A549 (cell line): Measurements from ENCODE around the gene RNPS1. TPM values are rescaled to one million over a fixed set of nuclear protein-coding genes. Genes with fewer than 3 reads are reported as not detected.

Source experiments
- ATAC-seq, 2 experiments: fragments of 200-7000 bp in 1 of 2; fragments of >200 bp in 1 of 2; cut with Nextera tagmentation in 1 of 2; cut with Tn5 transposase in 1 of 2; 3 replicates each; pipeline versions ENCODE4 v1.8.0 to v1.9.1; 2018 to 2020; ENCODE audit warnings: mild to moderate bottlenecking in 1 of 2, moderate library complexity in 1 of 2
- CTCF ChIA-PET: fragments of 300-600 bp; sonication (Branson Sonifier 250); formaldehyde crosslinking; extraction: SDS; loops from one replicate; lab custom pipeline; 2021; ENCODE audit warnings: antibody characterized with exemption, inconsistent platforms; lab: Yijun Ruan, JAX
- POLR2A ChIA-PET: fragments of 350-600 bp; formaldehyde crosslinking; extraction: SDS; loops from one replicate; lab custom pipeline; 2021; ENCODE audit warnings: antibody characterized with exemption, inconsistent platforms; lab: Yijun Ruan, JAX
- DNase-seq, 2 experiments: peaks; one replicate each; pipeline versions ENCODE4 v3.0.0 to v3.0.0-alpha.2; 2011 to 2016; ENCODE audit warnings: low read depth in 1 of 2, low spot score in 1 of 2
- FAIRE-seq: peaks from 2 replicates; lab custom pipeline; 2011; peaks lifted over from hg19 to GRCh38; lab: Jason Lieb, UNC
- H3K27ac ChIP-seq, 2 experiments: fragments of >200 bp; sonication (Bioruptor Twin); formaldehyde crosslinking; 3 replicates each; pipeline ENCODE4 v1.5.1; 2016 to 2017
- H3K4me1 ChIP-seq: fragments of >200 bp; sonication (Bioruptor Twin); formaldehyde crosslinking; 3 replicates; pipeline ENCODE4 v1.6.1; 2016
- H3K4me2 ChIP-seq: fragments of >200 bp; sonication (Bioruptor Twin); formaldehyde crosslinking; 3 replicates; pipeline ENCODE4 v1.6.1; 2016
- H3K4me3 ChIP-seq: fragments of >200 bp; sonication (Bioruptor Twin); formaldehyde crosslinking; 3 replicates; pipeline ENCODE4 v1.5.1; 2016
- H3K9me3 ChIP-seq: fragments of >200 bp; sonication (Bioruptor Twin); formaldehyde crosslinking; 3 replicates; pipeline ENCODE4 v1.6.1; 2016
- BHLHE40 ChIP-seq: IDR thresholded peaks from 2 replicates; pipeline ENCODE4 v1.6.1; 2012; ENCODE audit warnings: low read depth, low read length, inconsistent platforms
- CEBPB ChIP-seq, 2 experiments: fragments of >200 bp in 1 of 2; sonication (Bioruptor Twin) in 1 of 2; formaldehyde crosslinking in 1 of 2; IDR thresholded peaks; 2 replicates each; pipeline ENCODE4 v1.6.1; 2012 to 2016
- CHD2 ChIP-seq: fragments of 150-350 bp; IDR thresholded peaks from 2 replicates; pipeline ENCODE4 v1.6.1; 2014; ENCODE audit warnings: low read length; ENCODE audit not compliant: partially characterized antibody
- CHD4 ChIP-seq: fragments of 200-600 bp; sonication (generic); IDR thresholded peaks from 2 replicates; pipeline ENCODE4 v1.6.1; 2016; ENCODE audit warnings: antibody characterized with exemption, mild to moderate bottlenecking, borderline replicate concordance
- EHMT2 ChIP-seq: fragments of 200-600 bp; sonication (generic); IDR thresholded peaks from 2 replicates; pipeline ENCODE4 v1.6.1; 2016; ENCODE audit warnings: antibody characterized with exemption, low read depth, mild to moderate bottlenecking, moderate library complexity
- ESRRA ChIP-seq: fragments of 150-350 bp; IDR thresholded peaks from 2 replicates; pipeline ENCODE4 v1.6.1; 2014; ENCODE audit warnings: mild to moderate bottlenecking, low read length, borderline replicate concordance
- FOSB ChIP-seq: fragments of 250-450 bp; sonication (Bioruptor Pico); IDR thresholded peaks from 2 replicates; pipeline ENCODE4 v1.5.0; 2020; ENCODE audit warnings: mild to moderate bottlenecking, moderate library complexity
- FOXS1 ChIP-seq: fragments of 250-450 bp; sonication (Bioruptor Pico); IDR thresholded peaks from 2 replicates; pipeline ENCODE4 v1.5.0; 2020; ENCODE audit warnings: mild to moderate bottlenecking, moderate library complexity
- GATA3 ChIP-seq: IDR thresholded peaks from 2 replicates; pipeline ENCODE4 v1.6.1; 2012; ENCODE audit warnings: borderline replicate concordance
- HOXB13 ChIP-seq: fragments of 250-450 bp; sonication (Bioruptor Pico); IDR thresholded peaks from 2 replicates; pipeline ENCODE4 v1.5.0; 2020; ENCODE audit warnings: low read depth, mild to moderate bottlenecking, moderate library complexity
- KDM1A ChIP-seq: fragments of 200-600 bp; sonication (generic); IDR thresholded peaks from 2 replicates; pipeline ENCODE4 v1.6.1; 2016; ENCODE audit warnings: low read depth, mild to moderate bottlenecking
- KDM5A ChIP-seq: fragments of 200-600 bp; sonication (generic); IDR thresholded peaks from 2 replicates; pipeline ENCODE4 v1.6.1; 2016; ENCODE audit warnings: antibody characterized with exemption, mild to moderate bottlenecking
- NPAS2 ChIP-seq: fragments of 250-450 bp; sonication (Bioruptor Pico); IDR thresholded peaks from 2 replicates; pipeline ENCODE4 v1.8.0; 2022; ENCODE audit warnings: mild to moderate bottlenecking, moderate library complexity, borderline replicate concordance
- PHF8 ChIP-seq: fragments of 200-600 bp; sonication (generic); IDR thresholded peaks from 2 replicates; pipeline ENCODE4 v1.6.1; 2016; ENCODE audit warnings: low read depth, mild to moderate bottlenecking, antibody characterized with exemption, moderate library complexity, borderline replicate concordance
- POLR2A ChIP-seq: IDR thresholded peaks from 2 replicates; pipeline ENCODE4 v1.6.1; 2012; ENCODE audit warnings: mild to moderate bottlenecking, low read length
- POLR2AphosphoS2 ChIP-seq: conservative IDR thresholded peaks from 2 replicates; pipeline ENCODE4 v1.6.1; 2012; ENCODE audit warnings: low read length, improper control_type of control experiment, inconsistent platforms
- RARB ChIP-seq: fragments of 250-450 bp; sonication (Bioruptor Pico); IDR thresholded peaks from 2 replicates; pipeline ENCODE4 v1.8.0; 2021; ENCODE audit warnings: mild to moderate bottlenecking, moderate library complexity
- RFX5 ChIP-seq: fragments of 450-650 bp; IDR thresholded peaks from 2 replicates; pipeline ENCODE4 v1.7.1; 2014; ENCODE audit warnings: antibody characterized with exemption, mild to moderate bottlenecking, moderate library complexity
- RNF2 ChIP-seq: fragments of 200-600 bp; sonication (generic); IDR thresholded peaks from 2 replicates; pipeline ENCODE4 v1.6.1; 2016; ENCODE audit warnings: low read depth, mild to moderate bottlenecking, antibody characterized with exemption, moderate library complexity, borderline replicate concordance
- ZC3H11A ChIP-seq: fragments of 450-650 bp; IDR thresholded peaks from 2 replicates; pipeline ENCODE4 v1.6.1; 2014; ENCODE audit warnings: antibody characterized with exemption, mild to moderate bottlenecking
- ZFP36 ChIP-seq: fragments of 450-650 bp; IDR thresholded peaks from 2 replicates; pipeline ENCODE4 v1.6.1; 2014; ENCODE audit warnings: borderline replicate concordance; ENCODE audit not compliant: partially characterized antibody
- ZNF302 ChIP-seq: fragments of 250-450 bp; sonication (Bioruptor Pico); IDR thresholded peaks from 2 replicates; pipeline ENCODE4 v1.9.0; 2021; ENCODE audit warnings: inconsistent platforms, mild to moderate bottlenecking, moderate library complexity
- ZSCAN20 ChIP-seq: fragments of 250-450 bp; sonication (Bioruptor Pico); IDR thresholded peaks from 2 replicates; pipeline ENCODE4 v1.8.0; 2022; ENCODE audit warnings: mild to moderate bottlenecking, moderate library complexity
- WGBS: methylation state at CpG from one replicate; pipeline ENCODE4 v1.1.6; 2017; ENCODE audit errors: missing lambda C conversion rate; 5-methylcytosine and 5-hydroxymethylcytosine counted together
- polyA plus RNA-seq, 4 experiments: library from polyadenylated mRNA; depleted of rRNA in 3 of 4; stranded (reverse); fragments of >200 nt; fragmentation: RNase III in 1 of 4; extraction: RNeasy Plus Mini Kit Qiagen cat#74134 plus additional on column Dnase treatment in 1 of 4; gene quantifications; 2 replicates in 3 of 4; 3 replicates in 1 of 4; pipeline ENCODE4 v1.2.3, GENCODE V29; 2011 to 2017
- TF ChIP-seq, protein P1 (sequence below): fragments of >200 bp; sonication (Bioruptor Twin); formaldehyde crosslinking; IDR thresholded peaks from 3 replicates; pipeline ENCODE4 v1.5.1; 2016
- TF ChIP-seq, protein P2 (sequence below): fragments of 250-450 bp; sonication (Bioruptor Pico); IDR thresholded peaks from 2 replicates; pipeline ENCODE4 v1.5.0; 2020; ENCODE audit warnings: low read depth, mild to moderate bottlenecking, moderate library complexity
- TF ChIP-seq, protein P3 (sequence below): fragments of 150-350 bp; IDR thresholded peaks from 2 replicates; pipeline ENCODE4 v1.6.1; 2014; ENCODE audit warnings: low read depth, mild to moderate bottlenecking, low read length

Gene RNPS1
- polyA plus RNA-seq, 2 of the 4 experiments (the other 2 are of a cell fraction): 183 to 200 TPM

DNA sequence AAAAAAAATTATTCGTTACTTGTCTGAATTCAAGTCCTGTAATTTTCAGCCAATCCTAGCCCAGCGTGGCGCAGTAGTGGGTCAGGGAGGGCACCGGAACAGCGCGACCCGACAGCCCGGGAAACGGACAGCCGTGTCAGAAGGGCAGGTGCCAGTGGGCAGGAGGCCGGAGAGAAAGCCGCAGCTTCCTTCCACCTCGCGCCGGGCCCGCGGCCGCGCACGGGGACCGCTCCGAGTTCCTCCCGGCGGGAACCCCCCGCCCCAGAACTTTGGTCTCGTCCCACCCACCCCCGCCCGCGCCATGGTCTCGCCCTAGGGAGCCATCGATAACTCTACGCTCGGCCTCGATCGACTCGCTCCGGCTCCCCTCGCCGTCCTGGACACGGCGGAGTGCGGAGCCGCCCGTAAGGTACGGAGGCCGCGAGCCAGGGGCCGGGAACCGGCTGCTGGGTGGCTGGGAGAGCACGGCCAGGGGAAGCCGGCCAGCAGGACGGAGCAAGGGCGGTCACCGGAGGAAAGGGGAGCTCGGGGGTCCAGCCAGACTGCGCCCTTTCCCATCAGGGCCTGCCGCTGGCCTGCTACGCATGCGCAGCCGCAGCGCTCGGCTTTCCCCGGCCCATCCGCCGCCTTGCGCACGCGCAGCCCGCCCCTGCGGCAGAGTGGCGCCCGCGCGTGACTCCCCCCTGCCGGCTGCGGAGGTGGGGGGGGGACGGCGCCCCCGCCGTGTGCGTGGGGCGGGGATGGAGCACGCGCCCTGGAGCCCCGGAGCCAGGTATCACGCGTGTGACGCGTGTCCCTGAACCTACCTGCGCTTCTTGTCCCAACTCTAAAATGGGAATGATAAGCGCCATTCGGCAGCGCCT is 62.6 kb downstream of the RNPS1 start, which contains the start of gene MLST8 (continued):
- TF ChIP-seq GATA3 (peak; percentile 29), ZC3H11A (no peak), KDM1A (no peak), POLR2AphosphoS2 (no peak), RARB (CRISPR knock-in tag) (no peak), CEBPB (IDR thresholded peaks at IDR 0.05) (no peak), HOXB13 (CRISPR knock-in tag) (no peak), EHMT2 (no peak), RNF2 (no peak), ZNF302 (CRISPR knock-in tag) (no peak), FOSB (CRISPR knock-in tag) (no peak), ESRRA (no peak), CHD4 (no peak), POLR2A (peak; percentile 65), FOXS1 (CRISPR knock-in tag) (no peak), KDM5A (peak; percentile 43), ZSCAN20 (CRISPR knock-in tag) (no peak), BHLHE40 (peak; percentile 64), ZFP36 (no peak), PHF8 (peak; percentile 95)
- TF ChIP-seq, protein P1, sequence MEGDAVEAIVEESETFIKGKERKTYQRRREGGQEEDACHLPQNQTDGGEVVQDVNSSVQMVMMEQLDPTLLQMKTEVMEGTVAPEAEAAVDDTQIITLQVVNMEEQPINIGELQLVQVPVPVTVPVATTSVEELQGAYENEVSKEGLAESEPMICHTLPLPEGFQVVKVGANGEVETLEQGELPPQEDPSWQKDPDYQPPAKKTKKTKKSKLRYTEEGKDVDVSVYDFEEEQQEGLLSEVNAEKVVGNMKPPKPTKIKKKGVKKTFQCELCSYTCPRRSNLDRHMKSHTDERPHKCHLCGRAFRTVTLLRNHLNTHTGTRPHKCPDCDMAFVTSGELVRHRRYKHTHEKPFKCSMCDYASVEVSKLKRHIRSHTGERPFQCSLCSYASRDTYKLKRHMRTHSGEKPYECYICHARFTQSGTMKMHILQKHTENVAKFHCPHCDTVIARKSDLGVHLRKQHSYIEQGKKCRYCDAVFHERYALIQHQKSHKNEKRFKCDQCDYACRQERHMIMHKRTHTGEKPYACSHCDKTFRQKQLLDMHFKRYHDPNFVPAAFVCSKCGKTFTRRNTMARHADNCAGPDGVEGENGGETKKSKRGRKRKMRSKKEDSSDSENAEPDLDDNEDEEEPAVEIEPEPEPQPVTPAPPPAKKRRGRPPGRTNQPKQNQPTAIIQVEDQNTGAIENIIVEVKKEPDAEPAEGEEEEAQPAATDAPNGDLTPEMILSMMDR: no peak
- TF ChIP-seq, protein P2, sequence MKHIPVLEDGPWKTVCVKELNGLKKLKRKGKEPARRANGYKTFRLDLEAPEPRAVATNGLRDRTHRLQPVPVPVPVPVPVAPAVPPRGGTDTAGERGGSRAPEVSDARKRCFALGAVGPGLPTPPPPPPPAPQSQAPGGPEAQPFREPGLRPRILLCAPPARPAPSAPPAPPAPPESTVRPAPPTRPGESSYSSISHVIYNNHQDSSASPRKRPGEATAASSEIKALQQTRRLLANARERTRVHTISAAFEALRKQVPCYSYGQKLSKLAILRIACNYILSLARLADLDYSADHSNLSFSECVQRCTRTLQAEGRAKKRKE (CRISPR knock-in tag): no peak
- TF ChIP-seq, protein P3, sequence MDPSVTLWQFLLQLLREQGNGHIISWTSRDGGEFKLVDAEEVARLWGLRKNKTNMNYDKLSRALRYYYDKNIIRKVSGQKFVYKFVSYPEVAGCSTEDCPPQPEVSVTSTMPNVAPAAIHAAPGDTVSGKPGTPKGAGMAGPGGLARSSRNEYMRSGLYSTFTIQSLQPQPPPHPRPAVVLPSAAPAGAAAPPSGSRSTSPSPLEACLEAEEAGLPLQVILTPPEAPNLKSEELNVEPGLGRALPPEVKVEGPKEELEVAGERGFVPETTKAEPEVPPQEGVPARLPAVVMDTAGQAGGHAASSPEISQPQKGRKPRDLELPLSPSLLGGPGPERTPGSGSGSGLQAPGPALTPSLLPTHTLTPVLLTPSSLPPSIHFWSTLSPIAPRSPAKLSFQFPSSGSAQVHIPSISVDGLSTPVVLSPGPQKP: no peak

DNA sequence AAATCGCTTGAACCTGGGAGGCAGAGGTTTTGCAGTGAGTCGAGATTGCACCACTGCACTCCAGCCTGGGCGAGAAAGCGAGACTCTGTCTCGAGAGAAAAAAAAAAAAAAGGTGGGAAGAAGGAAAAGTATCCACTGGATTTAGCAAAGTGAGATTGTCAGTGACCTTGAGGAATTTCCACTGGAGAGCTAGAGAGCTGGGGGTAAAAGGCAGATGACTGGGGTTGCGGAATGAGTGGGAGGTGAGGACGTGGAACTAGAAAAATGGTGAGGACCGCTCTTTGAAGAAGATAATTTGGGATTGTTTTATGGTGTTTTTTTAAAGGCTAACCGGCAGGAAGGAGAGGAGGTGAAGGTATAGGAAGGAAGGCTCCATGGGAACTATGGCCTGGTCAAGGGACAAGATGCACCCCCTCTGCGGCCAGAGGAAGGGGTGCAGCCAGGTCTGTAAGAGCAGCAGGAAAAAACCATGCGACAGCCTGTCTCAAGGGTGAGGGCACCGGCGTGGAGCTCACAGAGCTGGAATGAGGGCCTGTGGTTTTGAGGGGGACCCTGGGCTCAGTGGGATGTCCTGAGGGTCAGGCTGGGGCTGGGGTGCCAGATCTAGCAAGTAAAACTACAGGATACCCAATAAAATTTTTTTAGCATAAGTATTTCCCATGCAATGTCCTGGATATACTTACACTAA is 63.4 kb downstream of the RNPS1 start:
- ATAC-seq: peak; percentile 5 to 12; a peak in 4 of 6 replicates
- H3K4me1 ChIP-seq: peaks cover 9% of the 10 kb centered on the region; the same call in 2 of the 3 replicates
- 80% methylated on average over 13 of the region's 13 CpGs for WGBS
- ChIA-PET POLR2A (interaction anchor here (1.3 to 3.0 kb wide), 5 partner anchors 10 to 50 kb away, joined by 4 to 31 read pairs (median 8); partner anchors contain the start of genes PGP and TRAF7), CTCF (interaction anchor here (1.2 to 2.6 kb wide), 2 partner anchors 10 to 136 kb away, joined by 4 to 25 read pairs; partner anchors contain the start of gene ABCA3)
- no peak for FAIRE-seq
- DNase-seq: no peak
- H3K4me2 ChIP-seq: peak overlapping the region; percentile 99
- H3K4me3 ChIP-seq: peak overlapping the region; percentile 83
- H3K9me3 ChIP-seq: no peaks in the 10 kb centered on the region
- TF ChIP-seq RFX5: no peak
- no peak for TF ChIP-seq NPAS2
- no peak for TF ChIP-seq CHD2
- H3K27ac ChIP-seq: peak overlapping the region; percentile 97 to 98
